HG03520 (cell line): ENCODE measurements around the gene GOSR1.
"Not testable (repeated sequence)": the region's sequence is repeated elsewhere in the genome, so short reads cannot be mapped to it uniquely, and the experiment has no call there.

Experiments used
- ATAC-seq: cut with Tn5 transposase; IDR thresholded peaks from one replicate; pipeline ENCODE4 v1.9.1; 2021; ENCODE audit warnings: mild to moderate bottlenecking, moderate library complexity; ENCODE audit not compliant: unreplicated experiment

GOSR1 gene

GRCh38 chr17:30477083-30477773 is at the start of gene GOSR1:
TSS of gene GOSR1 (plus strand) at chr17:30477408. CDS start at chr17:30477434, 26 bp downstream.
- peak; percentile 95 for ATAC-seq

GRCh38 chr17:30427611-30428010 is 49.6 kb upstream of the GOSR1 start:
- ATAC-seq, result no peak

DNA sequence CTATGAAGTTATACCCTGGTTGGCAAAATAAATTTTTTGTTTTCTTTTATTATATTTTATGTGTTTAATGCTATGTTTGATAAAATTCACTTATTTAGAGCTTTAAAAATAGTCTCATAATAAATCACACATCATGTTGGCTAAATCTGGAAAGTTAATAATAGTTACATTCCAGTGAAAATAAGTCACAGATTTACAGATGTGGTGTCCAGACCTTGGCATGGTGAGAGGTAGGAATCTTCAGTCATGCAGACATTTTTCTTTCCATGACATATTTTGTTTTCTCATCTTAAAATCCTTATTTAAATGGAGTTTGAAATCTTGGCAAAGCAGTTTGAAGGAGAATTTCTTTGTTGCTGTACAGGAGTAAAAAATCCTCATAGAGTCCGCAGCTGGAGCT is 48.1 kb upstream of the GOSR1 start:
- no peak for ATAC-seq

DNA sequence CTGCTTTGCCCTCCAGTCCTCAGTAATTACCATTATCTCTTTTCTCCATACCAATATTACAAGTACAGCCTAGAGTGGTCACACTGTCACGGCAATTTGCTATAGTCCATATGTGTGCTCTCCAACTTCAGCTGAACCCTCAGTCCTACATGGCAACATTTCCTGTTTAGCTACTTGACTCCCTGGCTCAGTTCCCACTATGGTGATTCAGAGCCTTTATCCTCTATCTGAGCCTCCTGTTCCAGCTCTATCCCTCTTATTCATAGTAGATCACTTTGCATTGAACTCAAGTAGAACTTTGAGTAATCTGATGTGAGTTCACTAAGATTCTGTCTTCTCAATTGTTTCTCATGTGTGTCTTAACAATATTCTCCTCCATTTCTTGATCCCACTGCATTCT is 43.7 kb upstream of the GOSR1 start:
- ATAC-seq, result no peak

DNA sequence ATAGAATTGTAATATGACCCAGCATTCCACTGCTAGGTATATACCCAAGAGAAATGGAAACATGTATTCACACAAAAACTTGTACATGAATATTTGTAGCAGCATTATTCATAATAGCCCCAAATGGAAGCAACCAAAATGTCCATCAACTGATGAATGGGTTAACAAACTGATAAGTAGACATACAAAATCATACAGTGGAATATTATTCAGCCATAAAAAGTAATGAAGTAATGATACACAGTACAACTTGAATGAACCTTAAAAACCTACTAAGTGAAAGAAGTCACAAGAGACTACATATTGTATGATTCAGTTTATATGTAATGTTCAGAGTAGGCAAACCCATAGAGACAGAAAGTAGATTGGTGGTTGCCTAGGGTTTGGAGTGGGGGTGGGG is 40.5 kb upstream of the GOSR1 start:
- ATAC-seq, result no peak

DNA sequence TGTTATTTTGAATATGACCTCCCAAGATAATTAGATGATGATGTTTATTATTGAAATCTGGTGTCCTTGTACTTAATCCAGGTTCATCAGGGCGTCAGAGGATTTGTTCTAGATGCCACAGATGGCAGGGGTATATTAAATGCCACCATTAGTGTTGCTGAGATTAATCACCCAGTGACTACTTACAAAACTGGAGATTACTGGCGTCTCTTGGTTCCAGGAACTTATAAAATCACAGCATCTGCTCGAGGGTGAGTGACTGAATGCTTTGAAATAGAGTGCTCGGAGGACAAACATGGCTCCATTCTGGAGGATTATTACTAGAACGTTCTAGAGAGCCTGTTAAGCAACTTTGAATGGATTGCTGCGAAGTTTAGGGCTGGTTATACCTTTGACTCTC is 33.5 kb upstream of the GOSR1 start:
- no peak for ATAC-seq

- not testable (repeated sequence) for ATAC-seq
Measured at GRCh38 chr17:30446640-30447039, 30.6 kb upstream of the GOSR1 start.

GRCh38 chr17:30449480-30449879 is 27.7 kb upstream of the GOSR1 start:
- no peak for ATAC-seq

DNA sequence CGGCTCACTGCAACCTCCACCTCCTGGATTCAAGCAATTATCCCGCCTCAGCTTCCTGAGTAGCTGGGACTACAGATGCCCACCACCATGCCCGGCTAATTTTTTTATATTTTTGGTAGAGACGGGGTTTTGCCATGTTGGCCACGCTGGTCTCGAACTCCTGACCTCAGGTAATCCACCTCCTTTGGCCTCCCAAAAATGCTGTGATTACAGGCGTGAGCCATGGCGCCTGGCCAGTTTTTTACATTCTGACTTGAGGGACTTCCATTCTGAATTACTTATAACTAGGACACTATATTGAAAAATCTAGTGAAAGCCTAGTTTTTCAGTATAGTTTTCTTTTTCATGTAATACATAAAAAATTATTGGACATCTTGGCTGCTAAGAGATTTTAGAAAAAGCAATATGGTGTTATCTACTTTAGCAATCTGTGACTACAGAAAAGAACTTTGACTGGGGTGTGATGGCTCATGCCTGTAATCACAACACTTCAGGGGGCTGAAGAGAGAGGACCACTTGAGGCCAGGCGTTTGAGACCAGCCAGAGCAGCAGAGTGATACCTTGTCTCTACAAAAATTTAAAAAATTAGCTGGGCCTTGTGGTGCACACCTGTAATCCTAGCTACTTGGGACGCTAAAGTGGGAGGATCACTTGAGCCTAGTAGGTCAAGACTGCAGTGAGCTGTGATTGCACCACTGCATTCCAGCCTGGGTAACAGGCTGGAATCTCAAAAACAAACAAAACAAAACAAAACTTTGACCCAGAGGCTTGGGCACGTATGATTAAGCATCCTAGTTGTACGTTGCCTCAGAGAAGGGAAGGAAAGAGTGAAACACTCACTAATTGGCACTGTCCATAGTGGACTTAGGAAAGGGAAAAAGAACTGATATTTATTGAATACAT is 26.8 kb upstream of the GOSR1 start:
- no peak for ATAC-seq

- ATAC-seq, result no peak
Measured at GRCh38 chr17:30454635-30455034, 22.6 kb upstream of the GOSR1 start.

DNA sequence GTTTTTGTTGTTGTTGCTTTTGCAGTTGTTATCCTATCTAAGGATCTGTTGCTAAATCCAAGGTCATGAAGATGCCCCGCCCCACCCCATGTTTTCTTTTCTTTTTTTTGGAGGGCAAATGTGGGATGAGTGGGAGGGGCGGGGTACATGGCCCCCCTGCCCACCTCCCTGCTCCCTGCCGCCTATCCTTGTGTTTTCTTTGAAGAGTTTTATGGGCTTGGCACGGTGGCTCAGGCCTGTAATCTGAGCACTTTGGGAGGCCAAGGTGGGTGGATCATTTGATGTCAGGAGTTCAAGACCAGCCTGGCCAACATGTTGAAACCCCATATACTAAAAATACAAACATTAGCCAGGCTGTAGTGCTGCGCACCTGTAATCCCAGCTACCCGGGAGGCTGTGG is 18.8 kb upstream of the GOSR1 start:
- no peak for ATAC-seq

DNA sequence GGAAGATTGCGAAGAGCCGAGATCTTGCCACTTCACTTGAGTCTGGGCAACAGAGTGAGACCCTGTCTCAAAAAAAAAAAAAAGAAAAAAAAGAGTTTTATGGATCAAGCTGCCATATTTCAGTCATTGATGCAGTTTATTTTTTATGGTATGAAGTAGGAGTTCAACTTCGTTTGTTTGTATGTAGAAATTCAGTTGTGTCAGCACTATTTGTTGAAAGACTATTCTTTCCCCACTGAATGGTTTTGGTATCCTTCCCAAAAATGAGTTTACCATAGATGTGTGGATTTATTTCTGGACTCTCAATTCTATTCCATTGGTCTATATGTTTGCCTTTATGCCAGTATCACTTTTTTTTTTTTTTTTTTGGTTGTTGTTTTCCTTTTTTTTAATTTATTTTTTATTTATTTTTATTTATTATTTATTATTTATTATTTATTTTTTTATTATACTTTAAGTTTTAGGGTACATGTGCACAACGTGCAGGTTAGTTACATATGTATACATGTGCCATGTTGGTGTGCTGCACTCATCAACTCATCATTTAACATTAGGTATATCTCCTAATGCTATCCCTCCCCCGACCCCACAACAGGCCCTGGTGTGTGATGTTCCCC is 18.3 kb upstream of the GOSR1 start:
- not testable (repeated sequence) for ATAC-seq

- ATAC-seq, result no peak
Measured at GRCh38 chr17:30468465-30468864, 8.7 kb upstream of the GOSR1 start.

DNA sequence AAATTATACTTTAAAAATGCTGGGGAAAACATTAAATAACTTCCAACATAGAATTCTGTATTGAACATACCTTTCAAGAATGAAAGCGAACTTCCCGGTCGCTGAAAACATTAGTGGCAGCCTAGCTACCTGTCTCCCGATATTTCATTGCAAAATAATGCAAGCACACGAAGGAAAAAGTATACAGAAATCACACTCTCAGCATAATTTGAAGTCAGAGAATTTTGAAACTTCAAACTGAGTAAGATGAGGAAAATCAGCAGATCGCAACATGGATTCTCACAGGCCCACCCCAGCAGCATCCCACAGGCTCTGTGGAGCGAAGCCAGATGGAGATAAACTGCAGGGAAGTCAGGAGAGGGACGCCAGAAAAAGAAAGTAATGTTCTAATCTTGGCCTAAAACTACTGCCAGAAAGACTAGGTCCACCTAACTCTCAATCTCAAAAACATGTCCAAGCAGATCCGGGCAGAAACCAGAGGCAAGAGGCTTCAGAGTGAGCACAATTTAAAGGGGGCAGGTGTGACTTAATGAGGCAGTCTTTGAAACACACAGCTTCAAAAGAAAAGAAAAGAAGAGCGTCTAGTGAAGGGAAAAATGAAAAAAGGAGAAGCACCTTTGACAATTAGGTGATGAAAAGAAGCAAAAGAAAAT is 4.8 kb upstream of the GOSR1 start:
- no peak for ATAC-seq

DNA sequence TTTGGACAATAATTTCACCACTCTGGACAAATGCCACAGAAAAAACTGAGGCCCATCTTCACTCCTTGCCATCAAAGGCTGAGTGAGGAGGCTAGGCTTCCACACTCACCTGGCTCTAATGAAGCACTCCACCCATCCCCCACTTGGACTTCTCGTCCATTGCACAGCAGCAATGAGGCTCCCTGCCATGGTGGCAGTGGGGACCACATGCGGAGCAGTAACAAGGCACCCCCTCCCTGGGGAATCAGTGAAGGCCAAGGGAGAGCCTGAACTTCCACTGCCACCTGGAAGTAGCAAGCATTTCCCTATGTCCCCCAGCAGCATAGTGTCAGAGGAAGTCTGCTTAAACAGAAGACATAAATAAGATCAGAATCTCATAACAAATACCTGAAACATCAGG is 2.0 kb upstream of the GOSR1 start:
- ATAC-seq, result no peak

DNA sequence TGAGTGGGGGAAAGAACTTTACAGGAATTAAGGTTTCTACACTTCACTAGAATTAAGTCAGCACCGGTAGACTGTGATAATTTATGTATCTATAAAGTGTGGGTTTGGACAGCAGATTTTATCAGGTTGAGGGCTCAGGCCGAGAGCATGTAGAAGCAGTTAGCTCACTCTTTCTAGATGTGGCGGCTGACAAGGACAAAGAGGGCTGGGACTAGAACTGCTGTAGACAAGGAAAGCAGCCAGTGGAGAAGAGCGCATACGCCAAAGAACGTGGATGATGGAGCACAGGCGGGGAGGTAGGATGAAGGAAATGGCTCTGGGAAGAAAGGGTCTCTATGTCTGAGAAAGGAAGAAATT is 504 bp upstream of the GOSR1 start:
- no peak for ATAC-seq

- no peak for ATAC-seq
Measured at GRCh38 chr17:30477774-30478115, 537 bp downstream of the GOSR1 start.

GRCh38 chr17:30482555-30482954 is 5.3 kb downstream of the GOSR1 start:
- no peak for ATAC-seq

- ATAC-seq, result no peak
Measured at GRCh38 chr17:30483159-30483558, 6.0 kb downstream of the GOSR1 start.

DNA sequence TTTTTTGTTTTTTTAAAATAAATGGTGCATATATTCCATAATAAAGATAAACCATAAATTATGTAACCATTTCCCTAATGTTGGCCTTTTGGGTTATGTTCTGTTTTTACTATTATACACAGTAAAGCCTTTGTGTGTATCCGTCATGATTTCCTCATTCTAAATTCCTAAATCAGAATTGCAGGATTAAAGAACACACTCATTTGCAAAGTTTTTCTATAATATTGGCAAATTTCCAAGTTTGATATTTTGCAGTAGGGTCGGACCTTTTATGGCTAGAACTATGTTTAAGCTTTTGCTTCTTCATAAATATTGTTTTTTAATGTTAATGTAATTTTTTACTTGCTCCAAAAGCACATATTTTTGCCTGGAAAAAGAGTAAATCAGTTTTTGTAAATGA is 16.6 kb downstream of the GOSR1 start:
- no peak for ATAC-seq

- no peak for ATAC-seq
Measured at GRCh38 chr17:30495586-30495985, 18.4 kb downstream of the GOSR1 start.

- no peak for ATAC-seq
Measured at GRCh38 chr17:30503558-30503957, 26.4 kb downstream of the GOSR1 start.
